Trophoblast cell (in vitro differentiated cells and primary cell): ENCODE results near the gene TTC27.

ENCODE experiments used
- DNase-seq, 2 donors: peaks; one replicate each; pipeline ENCODE4 v3.0.0-alpha.2; 2016
- H2AFZ ChIP-seq: 2 replicates; pipeline ENCODE4 v1.6.1; 2013; ENCODE audit warnings: low read length, moderate library complexity, mild to moderate bottlenecking; ENCODE audit not compliant: insufficient read depth, poor library complexity
- H2AK5ac ChIP-seq: 2 replicates; pipeline ENCODE4 v1.6.1; 2013; ENCODE audit warnings: mild to moderate bottlenecking, low read length
- H2BK120ac ChIP-seq: 2 replicates; pipeline ENCODE4 v1.6.1; 2013; ENCODE audit warnings: low read length, mild to moderate bottlenecking, moderate library complexity; ENCODE audit not compliant: insufficient read depth, poor library complexity
- H2BK12ac ChIP-seq: 2 replicates; pipeline ENCODE4 v1.6.1; 2013; ENCODE audit warnings: mild to moderate bottlenecking, low read length, moderate library complexity
- H2BK5ac ChIP-seq: 2 replicates; pipeline ENCODE4 v1.6.1; 2013; ENCODE audit warnings: low read length, low read depth, moderate library complexity, mild to moderate bottlenecking; ENCODE audit not compliant: poor library complexity
- H3K14ac ChIP-seq: 2 replicates; pipeline ENCODE4 v1.6.1; 2013; ENCODE audit warnings: mild to moderate bottlenecking, low read length
- H3K18ac ChIP-seq: 2 replicates; pipeline ENCODE4 v1.6.1; 2013; ENCODE audit warnings: mild to moderate bottlenecking, low read length
- H3K23ac ChIP-seq: 2 replicates; pipeline ENCODE4 v1.6.1; 2013; ENCODE audit warnings: low read length
- H3K27ac ChIP-seq: 2 replicates; pipeline ENCODE4 v1.5.1; 2013; ENCODE audit warnings: low read depth, mild to moderate bottlenecking, inconsistent platforms, low read length, moderate library complexity
- H3K27me3 ChIP-seq: 2 replicates; pipeline ENCODE4 v1.6.1; 2013; ENCODE audit warnings: inconsistent platforms, mild to moderate bottlenecking, low read length, moderate library complexity; ENCODE audit not compliant: insufficient read depth
- H3K36me3 ChIP-seq, 2 experiments: 1 replicate in 1 of 2; 2 replicates in 1 of 2; pipeline ENCODE4 v1.6.1; 2013; ENCODE audit warnings: low read length in 2 of 2, mild to moderate bottlenecking in 2 of 2, moderate library complexity in 1 of 2; ENCODE audit not compliant: insufficient read depth in 2 of 2, control insufficient read depth in 1 of 2
- H3K4ac ChIP-seq: 2 replicates; pipeline ENCODE4 v1.6.1; 2013; ENCODE audit warnings: low read depth, mild to moderate bottlenecking, low read length, moderate library complexity
- H3K4me1 ChIP-seq, 2 experiments: 1 replicate in 1 of 2; 2 replicates in 1 of 2; pipeline ENCODE4 v1.6.1; 2013; ENCODE audit warnings: low read length in 2 of 2, mild to moderate bottlenecking in 2 of 2, moderate library complexity in 1 of 2; ENCODE audit not compliant: insufficient read depth in 2 of 2, control insufficient read depth in 1 of 2
- H3K4me2 ChIP-seq: 2 replicates; pipeline ENCODE4 v1.6.1; 2013; ENCODE audit warnings: inconsistent platforms, mild to moderate bottlenecking, low read length, moderate library complexity
- H3K4me3 ChIP-seq: 2 replicates; pipeline ENCODE4 v1.5.1; 2013; ENCODE audit warnings: mild to moderate bottlenecking, low read depth, low read length, inconsistent platforms
- H3K79me1 ChIP-seq: one replicate; pipeline ENCODE4 v1.6.1; 2013; ENCODE audit warnings: low read length
- H3K79me2 ChIP-seq: 2 replicates; pipeline ENCODE4 v1.6.1; 2013; ENCODE audit warnings: low read length, mild to moderate bottlenecking; ENCODE audit not compliant: control insufficient read depth, insufficient read depth, poor library complexity
- H3K9ac ChIP-seq: 2 replicates; pipeline ENCODE4 v1.6.1; 2013; ENCODE audit warnings: mild to moderate bottlenecking, low read length
- H3K9me3 ChIP-seq: 2 replicates; pipeline ENCODE4 v1.6.1; 2013; ENCODE audit warnings: low read depth, mild to moderate bottlenecking, control low read depth, inconsistent platforms, low read length; ENCODE audit not compliant: insufficient read depth
- H4K12ac ChIP-seq: 2 replicates; pipeline ENCODE4 v1.6.1; 2013; ENCODE audit warnings: low read depth, mild to moderate bottlenecking, low read length, moderate library complexity
- H4K8ac ChIP-seq: 2 replicates; pipeline ENCODE4 v1.6.1; 2013; ENCODE audit warnings: low read depth, mild to moderate bottlenecking, low read length, moderate library complexity
- H4K91ac ChIP-seq: one replicate; pipeline ENCODE4 v1.6.1; 2013; ENCODE audit warnings: low read depth, mild to moderate bottlenecking, low read length, moderate library complexity
- WGBS: extraction: QIAGEN DNeasy Blood & Tissue Kit; methylation state at CpG from one replicate; pipeline ENCODE4 v1.1.7; 2013; ENCODE audit warnings: missing lambda C conversion rate; ENCODE audit not compliant: insufficient read length, insufficient coverage; ENCODE audit errors: extremely low coverage; 5-methylcytosine and 5-hydroxymethylcytosine counted together

Gene TTC27

DNA sequence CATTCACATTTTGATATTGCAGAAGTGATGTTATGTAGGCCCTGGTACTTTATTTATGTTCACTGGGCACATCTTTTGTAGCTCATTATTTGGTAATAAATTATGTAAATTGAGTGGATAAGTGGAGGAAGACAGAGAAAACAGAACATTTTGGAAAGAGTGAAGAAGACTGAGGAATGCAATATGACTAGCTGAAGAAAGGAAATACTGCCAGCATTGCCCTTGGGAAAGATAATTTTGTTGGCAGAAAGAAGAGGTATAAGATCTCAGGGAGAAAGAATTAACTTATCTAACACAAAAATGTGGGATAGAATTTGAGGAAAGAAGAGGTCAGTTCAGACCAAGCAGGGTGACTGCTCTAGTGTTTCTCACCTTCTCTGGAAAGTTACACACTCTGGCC, 118.8 kb downstream of the TTC27 start:
- Histone ChIP-seq H2BK12ac (no peak overlapping the region), H4K12ac (no peak overlapping the region), H3K14ac (no peak overlapping the region), H2AFZ (no peak overlapping the region), H3K36me3 (no peaks in the 10 kb centered on the region), H3K4me1 (no peaks in the 10 kb centered on the region), H3K27ac (no peak overlapping the region), H2BK120ac (no peak overlapping the region), H3K18ac (no peak overlapping the region), H4K91ac (no peak overlapping the region), H3K4me3 (no peak overlapping the region), H2AK5ac (no peak overlapping the region), H3K4me2 (no peak overlapping the region), H3K79me2 (no peaks in the 10 kb centered on the region), H3K79me1 (no peaks in the 10 kb centered on the region), H3K9me3 (no peaks in the 10 kb centered on the region), H2BK5ac (no peak overlapping the region), H3K23ac (no peak overlapping the region), H3K4ac (no peak overlapping the region), H3K27me3 (no peaks in the 10 kb centered on the region), H3K9ac (no peak overlapping the region), H4K8ac (no peak overlapping the region)
- no peak for DNase-seq

DNA sequence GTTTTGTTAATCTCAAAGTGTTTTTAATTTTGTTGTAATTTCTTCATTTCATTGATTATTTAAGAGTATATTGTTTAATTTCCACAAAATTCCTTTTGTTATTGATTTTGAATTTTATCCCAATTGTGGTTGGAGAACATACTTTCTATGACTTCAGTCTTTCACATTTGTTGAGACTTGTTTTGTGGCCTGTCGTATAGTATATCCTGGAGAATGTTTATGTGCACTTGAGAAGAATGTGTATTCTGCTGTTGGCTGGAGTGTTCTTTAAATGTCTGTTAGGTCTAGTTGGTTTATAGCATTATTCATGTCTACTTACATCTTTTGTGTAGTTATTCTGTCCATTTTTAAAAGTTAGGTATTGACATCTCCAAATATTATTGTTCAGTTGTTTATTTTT, 120.3 kb downstream of the TTC27 start:
- Histone ChIP-seq H4K91ac (no peak overlapping the region), H4K12ac (no peak overlapping the region), H3K9me3 (no peaks in the 10 kb centered on the region), H2BK12ac (no peak overlapping the region), H2BK120ac (no peak overlapping the region), H3K79me1 (no peaks in the 10 kb centered on the region), H3K4me2 (no peak overlapping the region), H2AK5ac (no peak overlapping the region), H3K9ac (no peak overlapping the region), H3K4me3 (no peak overlapping the region), H3K27me3 (no peaks in the 10 kb centered on the region), H3K18ac (no peak overlapping the region), H3K23ac (no peak overlapping the region), H3K79me2 (no peaks in the 10 kb centered on the region), H3K27ac (no peak overlapping the region), H3K4ac (no peak overlapping the region), H3K36me3 (no peaks in the 10 kb centered on the region), H2AFZ (no peak overlapping the region), H2BK5ac (no peak overlapping the region), H4K8ac (no peak overlapping the region), H3K4me1 (peaks cover 0 to 2% of the 10 kb centered on the region in 2 experiments), H3K14ac (no peak overlapping the region)
- DNase-seq = no peak
- WGBS = no CpG with 5 or more reads among the region's 1 CpG

DNA sequence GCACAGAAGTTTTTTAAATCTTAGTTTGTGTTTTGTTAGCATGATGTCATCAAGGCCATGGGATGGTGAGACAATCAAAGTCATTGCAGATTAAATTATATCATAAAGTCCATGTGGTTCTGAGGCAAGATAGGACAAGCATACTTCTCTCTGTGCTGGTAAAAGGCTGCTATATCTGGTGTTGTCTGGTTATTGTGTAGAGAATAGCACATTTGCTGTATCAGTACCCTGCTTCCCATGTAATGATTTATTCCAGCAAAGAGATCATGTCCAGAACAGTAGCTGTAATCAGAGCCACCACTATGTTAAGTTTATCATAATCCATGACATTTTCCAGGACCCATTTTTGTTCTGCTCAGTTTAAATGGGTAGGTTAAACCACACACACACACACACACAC, 123.0 kb downstream of the TTC27 start:
- Histone ChIP-seq H4K12ac (no peak overlapping the region), H2AFZ (no peak overlapping the region), H3K14ac (no peak overlapping the region), H3K79me2 (no peaks in the 10 kb centered on the region), H3K4me2 (no peak overlapping the region), H4K8ac (no peak overlapping the region), H3K9me3 (no peaks in the 10 kb centered on the region), H3K36me3 (no peaks in the 10 kb centered on the region), H3K27me3 (no peaks in the 10 kb centered on the region), H3K9ac (no peak overlapping the region), H3K4me3 (no peak overlapping the region), H2BK5ac (no peak overlapping the region), H3K18ac (no peak overlapping the region), H3K27ac (no peak overlapping the region), H3K79me1 (no peaks in the 10 kb centered on the region), H3K4ac (no peak overlapping the region), H4K91ac (no peak overlapping the region), H3K4me1 (peaks cover 4% of the 10 kb centered on the region in 2 experiments), H2AK5ac (no peak overlapping the region), H2BK12ac (no peak overlapping the region), H2BK120ac (no peak overlapping the region), H3K23ac (no peak overlapping the region)
- no peak for DNase-seq

DNA sequence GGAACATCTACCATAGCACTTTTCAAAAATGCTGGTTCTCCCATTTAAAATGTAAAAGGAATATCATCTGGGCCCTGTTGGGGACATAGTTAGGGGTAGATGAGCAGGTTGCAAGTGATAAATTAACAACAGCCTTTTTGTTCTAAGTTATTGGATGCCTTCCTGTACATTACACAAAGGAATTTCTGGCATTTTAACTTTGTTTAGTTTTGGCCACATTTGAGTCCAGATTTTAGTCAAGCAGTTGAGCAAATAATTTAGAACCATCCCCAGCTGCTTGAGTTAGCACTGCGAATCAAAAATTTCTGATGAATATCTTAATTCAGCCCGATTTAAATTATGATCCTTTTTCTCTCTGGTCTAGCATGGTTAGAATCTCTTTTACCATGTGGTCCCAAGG, 124.4 kb downstream of the TTC27 start:
- H3K4ac ChIP-seq = no peak overlapping the region
- H3K36me3 ChIP-seq = no peaks in the 10 kb centered on the region
- no peak overlapping the region for H3K4me3 ChIP-seq
- H2BK5ac ChIP-seq = no peak overlapping the region
- no peak overlapping the region for H4K8ac ChIP-seq
- no peak overlapping the region for H4K12ac ChIP-seq
- no peak overlapping the region for H2AK5ac ChIP-seq
- no peak overlapping the region for H3K23ac ChIP-seq
- no peaks in the 10 kb centered on the region for H3K9me3 ChIP-seq
- H2BK12ac ChIP-seq = no peak overlapping the region
- H3K27ac ChIP-seq = no peak overlapping the region
- H3K27me3 ChIP-seq = no peaks in the 10 kb centered on the region
- no peak overlapping the region for H3K18ac ChIP-seq
- H3K9ac ChIP-seq = no peak overlapping the region
- H4K91ac ChIP-seq = no peak overlapping the region
- peaks cover 4% of the 10 kb centered on the region in 2 experiments for H3K4me1 ChIP-seq
- no peaks in the 10 kb centered on the region for H3K79me2 ChIP-seq
- no peaks in the 10 kb centered on the region for H3K79me1 ChIP-seq
- no peak overlapping the region for H3K14ac ChIP-seq
- no peak overlapping the region for H2BK120ac ChIP-seq
- WGBS = no CpG with 5 or more reads among the region's 2 CpGs
- no peak overlapping the region for H3K4me2 ChIP-seq
- H2AFZ ChIP-seq = no peak overlapping the region
- no peak for DNase-seq

DNA sequence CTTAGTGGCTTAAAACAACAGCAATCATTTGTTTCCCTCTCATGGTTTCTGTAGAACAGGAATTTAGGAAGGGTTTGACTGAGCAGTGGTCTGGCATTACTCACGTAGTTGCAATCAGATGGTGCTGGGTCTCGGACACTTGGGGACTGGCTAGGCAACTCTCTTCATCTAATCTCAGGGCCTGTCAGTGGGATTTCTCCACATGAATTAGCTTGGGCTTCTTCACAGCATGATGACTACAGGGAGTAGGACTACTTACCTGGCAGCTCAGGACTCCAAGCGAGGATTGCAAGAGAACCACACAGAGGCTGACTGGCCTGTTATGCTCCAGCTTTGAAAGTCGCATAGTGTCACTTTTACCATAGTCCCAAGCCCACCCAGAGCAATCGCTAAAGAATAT, 125.1 kb downstream of the TTC27 start:
- H3K79me1 ChIP-seq = no peaks in the 10 kb centered on the region
- no peak overlapping the region for H3K9ac ChIP-seq
- no peak overlapping the region for H2BK120ac ChIP-seq
- no peak overlapping the region for H3K18ac ChIP-seq
- no peaks in the 10 kb centered on the region for H3K9me3 ChIP-seq
- no peak overlapping the region for H2BK12ac ChIP-seq
- no peak overlapping the region for H4K8ac ChIP-seq
- no peaks in the 10 kb centered on the region for H3K79me2 ChIP-seq
- H3K4me1 ChIP-seq = peaks cover 4% of the 10 kb centered on the region in 2 experiments
- no peak overlapping the region for H3K4me2 ChIP-seq
- no peak overlapping the region for H4K12ac ChIP-seq
- no peaks in the 10 kb centered on the region for H3K27me3 ChIP-seq
- no peak overlapping the region for H3K14ac ChIP-seq
- H2AK5ac ChIP-seq = no peak overlapping the region
- H3K4me3 ChIP-seq = no peak overlapping the region
- no peak overlapping the region for H3K23ac ChIP-seq
- no peak overlapping the region for H3K27ac ChIP-seq
- H3K4ac ChIP-seq = no peak overlapping the region
- no peak overlapping the region for H2BK5ac ChIP-seq
- DNase-seq = no peak
- no peak overlapping the region for H4K91ac ChIP-seq
- WGBS = no CpG with 5 or more reads among the region's 5 CpGs
- no peak overlapping the region for H2AFZ ChIP-seq
- no peaks in the 10 kb centered on the region for H3K36me3 ChIP-seq
